RWPE1 (cell line): ENCODE measurements around the gene NRP2.

ENCODE experiments used
- CTCF ChIA-PET: fragments of 350-600 bp; sonication (Branson Sonifier 250); formaldehyde crosslinking; extraction: SDS; loops from one replicate; lab custom pipeline; 2021; lab: Yijun Ruan, JAX
- POLR2A ChIA-PET: fragments of 400-600 bp; formaldehyde crosslinking; extraction: SDS; loops from one replicate; lab custom pipeline; 2020; ENCODE audit warnings: antibody characterized with exemption; ENCODE audit not compliant: low non-redundant PET; lab: Yijun Ruan, JAX
- DNase-seq: peaks from one replicate; pipeline ENCODE4 v3.0.0; 2012; ENCODE audit warnings: low spot score
- H3K27ac ChIP-seq: fragments of 450-650 bp; 2 replicates; pipeline ENCODE4 v1.5.1; 2017
- TF ChIP-seq, protein P1 (sequence below): fragments of 450-650 bp; conservative IDR thresholded peaks from 2 replicates; pipeline ENCODE4 v1.5.1; 2017; ENCODE audit warnings: low read depth, mild to moderate bottlenecking

NRP2 gene

GRCh38 chr2:205685314-205686055 lies 3.2 kb downstream of the NRP2 start:
- TF ChIP-seq, protein P1, sequence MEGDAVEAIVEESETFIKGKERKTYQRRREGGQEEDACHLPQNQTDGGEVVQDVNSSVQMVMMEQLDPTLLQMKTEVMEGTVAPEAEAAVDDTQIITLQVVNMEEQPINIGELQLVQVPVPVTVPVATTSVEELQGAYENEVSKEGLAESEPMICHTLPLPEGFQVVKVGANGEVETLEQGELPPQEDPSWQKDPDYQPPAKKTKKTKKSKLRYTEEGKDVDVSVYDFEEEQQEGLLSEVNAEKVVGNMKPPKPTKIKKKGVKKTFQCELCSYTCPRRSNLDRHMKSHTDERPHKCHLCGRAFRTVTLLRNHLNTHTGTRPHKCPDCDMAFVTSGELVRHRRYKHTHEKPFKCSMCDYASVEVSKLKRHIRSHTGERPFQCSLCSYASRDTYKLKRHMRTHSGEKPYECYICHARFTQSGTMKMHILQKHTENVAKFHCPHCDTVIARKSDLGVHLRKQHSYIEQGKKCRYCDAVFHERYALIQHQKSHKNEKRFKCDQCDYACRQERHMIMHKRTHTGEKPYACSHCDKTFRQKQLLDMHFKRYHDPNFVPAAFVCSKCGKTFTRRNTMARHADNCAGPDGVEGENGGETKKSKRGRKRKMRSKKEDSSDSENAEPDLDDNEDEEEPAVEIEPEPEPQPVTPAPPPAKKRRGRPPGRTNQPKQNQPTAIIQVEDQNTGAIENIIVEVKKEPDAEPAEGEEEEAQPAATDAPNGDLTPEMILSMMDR = no peak
- POLR2A ChIA-PET = no interaction called here
- CTCF ChIA-PET = interaction anchor here (0.6 to 1.3 kb wide), 2 partner anchors 9 to 814 kb away, joined by 5 to 6 read pairs; no protein-coding TSS in a partner anchor
- peak; percentile 75 for DNase-seq
- H3K27ac ChIP-seq = peak overlapping the region; percentile 62

GRCh38 chr2:205686056-205686782 lies 3.9 kb downstream of the NRP2 start:
- POLR2A ChIA-PET = no interaction called here
- H3K27ac ChIP-seq = peak overlapping the region; percentile 62; the same call in 1 of the 2 replicates
- TF ChIP-seq, protein P1 = no peak
- no peak for DNase-seq
- CTCF ChIA-PET = interaction anchor here (1.3 kb wide), 1 partner anchor 10 kb away, joined by 6 read pairs; no protein-coding TSS in a partner anchor

GRCh38 chr2:205686783-205687640 lies 4.7 kb downstream of the NRP2 start:
- ChIA-PET CTCF (no interaction called here), POLR2A (no interaction called here)
- TF ChIP-seq, protein P1 = no peak
- H3K27ac ChIP-seq = no peak overlapping the region
- DNase-seq = no peak

- TF ChIP-seq, protein P1 = no peak
- POLR2A ChIA-PET = no interaction called here
- CTCF ChIA-PET = interaction anchor here (0.8 kb wide), 1 partner anchor 81 kb away, joined by 3 read pairs; no protein-coding TSS in a partner anchor
- H3K27ac ChIP-seq = no peak overlapping the region
- no peak for DNase-seq
Observed at GRCh38 chr2:205687641-205687956, 5.3 kb downstream of the NRP2 start.

DNA sequence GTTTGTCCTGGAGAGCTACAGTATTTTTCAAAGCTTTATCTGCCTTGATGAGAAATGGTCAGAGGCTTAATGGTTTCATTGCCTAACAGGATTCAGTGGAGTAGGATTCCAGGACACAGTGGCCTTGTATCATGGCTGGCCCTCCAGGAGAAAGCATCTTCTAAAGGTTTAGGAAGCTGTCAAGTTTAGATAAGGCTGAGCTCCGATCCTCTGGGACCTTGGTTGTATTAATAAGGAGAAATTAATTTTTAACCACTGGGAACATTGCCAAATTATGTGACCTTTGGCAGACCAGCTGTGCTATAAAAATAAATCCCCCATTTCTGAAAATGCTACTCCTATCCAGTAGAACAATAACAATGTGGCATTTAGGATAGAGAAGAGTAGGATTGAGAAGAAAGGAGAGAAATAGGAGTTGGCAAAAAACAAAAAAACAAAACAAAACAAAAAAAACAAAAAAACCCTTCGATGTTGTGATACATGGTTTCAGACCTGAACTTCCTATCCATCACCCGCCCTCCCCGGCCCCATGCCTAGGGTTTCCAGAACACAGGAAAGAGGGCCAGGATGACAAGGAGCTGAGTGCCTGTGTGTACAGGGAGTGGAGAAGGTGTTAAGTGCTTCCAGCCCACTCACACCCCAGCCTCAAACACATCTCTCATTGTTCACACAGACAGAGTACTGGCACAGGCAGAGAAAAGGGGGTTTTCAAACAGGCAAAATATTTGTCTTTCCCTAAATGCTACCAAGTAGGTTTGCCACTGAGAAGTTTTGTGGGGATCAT lies 6.3 kb downstream of the NRP2 start:
- CTCF ChIA-PET = interaction anchor here (0.6 to 0.8 kb wide), 2 partner anchors 82 to 1069 kb away, joined by 3 to 4 read pairs; no protein-coding TSS in a partner anchor
- DNase-seq = no peak
- POLR2A ChIA-PET = no interaction called here
- no peak overlapping the region for H3K27ac ChIP-seq
- TF ChIP-seq, protein P1 = no peak
